Uterus (tissue), 2 donors: ENCODE results near the gene TBC1D16.

Experiments used
- CTCF ChIP-seq, 4 experiments: fragments of 200-600 bp in 2 of 4; fragments of 450-650 bp in 2 of 4; sonication (generic) in 2 of 4; IDR thresholded peaks; one replicate each; pipeline ENCODE4 v1.5.1; 2016 to 2019; ENCODE audit warnings: antibody characterized with exemption in 4 of 4, mild to moderate bottlenecking in 2 of 4, moderate library complexity in 1 of 4
- POLR2A ChIP-seq, 2 donors: fragments of 450-650 bp; IDR thresholded peaks; one replicate each; pipeline ENCODE4 v1.6.1; 2016; ENCODE audit warnings: antibody characterized with exemption in 2 of 2, mild to moderate bottlenecking in 1 of 2, moderate library complexity in 1 of 2

GRCh38 chr17:79947351-79948031 lies 88.2 kb downstream of the TBC1D16 start:
- TF ChIP-seq POLR2A (IDR thresholded peaks at IDR 0.05) (no peak), CTCF (IDR thresholded peaks at IDR 0.05) (no peak)
